ENCODE measurements around the gene FAM20B. TPM values are rescaled to one million over a fixed set of nuclear protein-coding genes. Genes with fewer than 3 reads are reported as not detected.

The FAM20B gene
- total and polyA plus RNA-seq, 10 donors = 5.8 to 38.0 (median 24.7) TPM

DNA sequence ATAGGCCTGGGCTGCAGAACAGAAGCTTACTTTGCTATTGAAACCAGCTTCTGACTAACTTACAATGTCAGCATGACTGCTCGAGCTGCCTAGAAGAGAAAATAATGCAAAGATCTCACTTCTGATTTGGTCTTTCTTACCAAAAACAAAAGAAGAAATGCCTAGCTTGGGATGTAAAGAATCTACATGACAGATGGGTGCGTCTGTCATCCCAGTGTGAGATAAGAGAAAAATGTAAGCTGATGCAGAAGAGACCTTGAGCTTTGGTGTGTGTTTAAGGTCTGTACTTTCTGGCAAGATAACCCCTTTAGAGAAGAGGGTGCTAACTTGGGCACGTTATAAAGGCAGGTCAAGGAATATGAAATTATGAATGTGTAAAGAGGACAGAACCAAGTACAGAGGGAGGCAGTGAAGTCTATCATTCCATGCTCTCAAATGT lies 3.6 kb downstream of the FAM20B start:
- Histone ChIP-seq H3K27me3 (replicated peaks in 1 of 7) (no peaks in the 10 kb centered on the region), H3K27ac (peak overlapping the region in 4 of 8 donors; percentile 3 to 53 (median 26)), H3K36me3 (no peaks in the 10 kb centered on the region), H3K4me3 (no peak overlapping the region), H3K9me3 (no peaks in the 10 kb centered on the region), H3K4me1 (peaks cover 33 to 88% (median 80%) of the 10 kb centered on the region in 6 donors)
- no peak for DNase-seq
- intact Hi-C loops (cut with DNase I; ENCODE audit: low total_unique reads) = no loop called here
- TF ChIP-seq POLR2AphosphoS5 (IDR thresholded peaks at IDR 0.05) (no peak), CTCF (IDR thresholded peaks at IDR 0.05 in 8 of 11, conservative IDR thresholded peaks at IDR 0.05 in 3 of 11) (no peak), POLR2A (IDR thresholded peaks at IDR 0.05) (no peak)
- WGBS, 5 donors = 51 to 64% (median 61%) methylated on average over 3 of the region's 3 CpGs

- no peak for TF ChIP-seq POLR2A (IDR thresholded peaks at IDR 0.05)
- TF ChIP-seq CTCF (IDR thresholded peaks at IDR 0.05 in 8 of 11, conservative IDR thresholded peaks at IDR 0.05 in 3 of 11) = no peak
- no peak for TF ChIP-seq POLR2AphosphoS5 (IDR thresholded peaks at IDR 0.05)
- H3K9me3 ChIP-seq = no peaks in the 10 kb centered on the region
- H3K27me3 ChIP-seq (replicated peaks in 1 of 7) = no peaks in the 10 kb centered on the region
- WGBS, 5 donors = 58 to 76% (median 60%) methylated on average over 5 of the region's 5 CpGs
- intact Hi-C loops (cut with DNase I; ENCODE audit: low total_unique reads) = no loop called here
- H3K4me3 ChIP-seq = no peak overlapping the region
- no peaks in the 10 kb centered on the region for H3K36me3 ChIP-seq
- H3K27ac ChIP-seq = peak overlapping the region in 2 of 8 donors; percentile 30
- no peak for DNase-seq
- H3K4me1 ChIP-seq = peaks cover 32 to 91% (median 83%) of the 10 kb centered on the region in 6 donors
These were observed 4.4 kb downstream of the FAM20B start for GRCh38 chr1:179030130-179030529.

GRCh38 chr1:179030683-179031082 lies 5.0 kb downstream of the FAM20B start:
- peak overlapping the region in 3 of 8 donors; percentile 26 to 43 (median 38) for H3K27ac ChIP-seq
- 78 to 88% (median 80%) methylated on average over 3 of the region's 3 CpGs for WGBS, 5 donors
- intact Hi-C loops (cut with DNase I; ENCODE audit: low total_unique reads) = no loop called here
- TF ChIP-seq CTCF (IDR thresholded peaks at IDR 0.05 in 8 of 11, conservative IDR thresholded peaks at IDR 0.05 in 3 of 11) (no peak), POLR2A (IDR thresholded peaks at IDR 0.05) (no peak), POLR2AphosphoS5 (IDR thresholded peaks at IDR 0.05) (no peak)
- peaks cover 30 to 93% (median 84%) of the 10 kb centered on the region in 6 donors for H3K4me1 ChIP-seq
- no peaks in the 10 kb centered on the region for H3K36me3 ChIP-seq
- H3K27me3 ChIP-seq (replicated peaks in 1 of 7) = no peaks in the 10 kb centered on the region
- no peak for DNase-seq
- no peak overlapping the region for H3K4me3 ChIP-seq
- H3K9me3 ChIP-seq = no peaks in the 10 kb centered on the region

DNA sequence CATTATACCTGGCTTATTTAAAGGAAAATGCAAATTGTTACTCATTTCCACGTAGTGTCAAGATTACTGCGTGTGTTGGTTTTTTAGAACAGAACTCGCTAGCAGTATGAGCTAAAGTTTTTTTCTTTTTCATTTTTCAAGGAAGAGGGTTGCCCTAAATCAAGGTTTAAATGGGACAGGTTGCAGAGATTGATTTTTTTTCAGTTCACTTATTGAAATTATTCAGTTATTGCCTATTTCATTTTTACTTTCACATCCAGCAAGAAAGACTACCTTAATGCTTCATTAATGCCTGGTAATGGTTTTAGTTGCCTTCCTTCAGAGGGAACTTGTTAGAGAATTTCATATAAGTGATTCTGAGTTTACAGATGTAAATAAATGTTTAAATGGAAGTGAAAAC lies 5.6 kb downstream of the FAM20B start:
- H3K4me3 ChIP-seq = peak overlapping the region in 1 of 8 donors; percentile 10
- WGBS, 5 donors = 65 to 85% (median 78%) methylated on average over 3 of the region's 3 CpGs
- no peak for DNase-seq
- TF ChIP-seq POLR2A (IDR thresholded peaks at IDR 0.05) = no peak
- no peak for TF ChIP-seq CTCF (IDR thresholded peaks at IDR 0.05 in 8 of 11, conservative IDR thresholded peaks at IDR 0.05 in 3 of 11)
- no peak for TF ChIP-seq POLR2AphosphoS5 (IDR thresholded peaks at IDR 0.05)
- H3K36me3 ChIP-seq = no peaks in the 10 kb centered on the region
- H3K27ac ChIP-seq = peak overlapping the region in 3 of 8 donors; percentile 26 to 43 (median 38)
- intact Hi-C loops (cut with DNase I; ENCODE audit: low total_unique reads) = no loop called here
- H3K9me3 ChIP-seq = no peaks in the 10 kb centered on the region
- no peaks in the 10 kb centered on the region for H3K27me3 ChIP-seq (replicated peaks in 1 of 7)
- H3K4me1 ChIP-seq = peaks cover 30 to 99% (median 84%) of the 10 kb centered on the region in 6 donors

All from spleen (tissue), 11 donors.